Activated CD4-positive, CD25-positive, alpha-beta regulatory T cell treated with anti-CD3 and anti-CD28 coated beads, Interleukin-2, amount 50 U/mL, for 16 hours (primary cell): ENCODE results near the gene NRSN2.

Experiments used
- DNase-seq: peaks from one replicate; pipeline ENCODE4 v3.0.0-alpha.2; 2020; ENCODE audit warnings: low read depth, low spot score

Gene NRSN2, protein sequence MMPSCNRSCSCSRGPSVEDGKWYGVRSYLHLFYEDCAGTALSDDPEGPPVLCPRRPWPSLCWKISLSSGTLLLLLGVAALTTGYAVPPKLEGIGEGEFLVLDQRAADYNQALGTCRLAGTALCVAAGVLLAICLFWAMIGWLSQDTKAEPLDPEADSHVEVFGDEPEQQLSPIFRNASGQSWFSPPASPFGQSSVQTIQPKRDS

DNA sequence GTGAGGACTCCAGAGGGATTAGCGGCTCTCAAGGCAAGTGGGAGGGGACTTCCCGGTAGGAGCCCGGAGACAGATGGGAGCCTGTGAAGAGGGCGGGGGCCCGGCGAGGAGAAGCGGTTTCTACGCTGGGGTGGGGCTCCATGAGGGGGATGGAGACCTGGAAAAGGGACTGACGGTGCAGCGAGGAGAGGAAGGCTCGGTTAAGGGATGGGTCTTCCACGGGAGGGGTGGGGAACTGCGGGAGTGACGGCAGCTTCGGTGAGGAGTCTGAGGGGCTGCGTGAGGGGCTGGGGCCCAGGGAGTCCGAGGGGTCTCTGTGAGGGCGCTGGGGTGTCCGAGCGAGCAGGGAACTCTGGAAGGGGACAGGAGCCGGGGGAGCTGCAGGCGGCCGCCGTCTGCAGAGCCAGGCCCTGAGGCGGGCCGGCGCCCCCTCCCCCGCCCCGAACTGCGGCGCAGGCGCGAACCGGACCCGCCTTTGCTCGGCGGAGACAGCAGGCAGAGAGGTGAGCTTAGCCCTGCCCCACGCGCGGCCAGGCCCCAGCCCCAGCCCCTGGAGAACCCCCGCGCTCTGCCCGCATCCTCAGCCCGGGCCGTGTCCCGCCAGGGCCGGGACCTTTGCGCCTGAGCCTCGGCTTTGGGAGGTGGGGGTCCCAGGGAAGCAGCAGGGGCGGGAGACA is at the start of gene NRSN2:
NRSN2 (plus strand) TSS at position 472 of the 677 bp plus-strand sequence. CDS start 2,533 bp downstream, outside the sequence.
- DNase-seq = no peak

GRCh38 chr20:297925-298775 is 48.8 kb upstream of the NRSN2 start:
- DNase-seq = no peak

- DNase-seq = no peak
Measured at GRCh38 chr20:298776-299391, 48.0 kb upstream of the NRSN2 start.

GRCh38 chr20:300345-300990 is 46.4 kb upstream of the NRSN2 start:
- no peak for DNase-seq

- DNase-seq = no peak
Measured at GRCh38 chr20:301886-302848, 44.7 kb upstream of the NRSN2 start.

DNA sequence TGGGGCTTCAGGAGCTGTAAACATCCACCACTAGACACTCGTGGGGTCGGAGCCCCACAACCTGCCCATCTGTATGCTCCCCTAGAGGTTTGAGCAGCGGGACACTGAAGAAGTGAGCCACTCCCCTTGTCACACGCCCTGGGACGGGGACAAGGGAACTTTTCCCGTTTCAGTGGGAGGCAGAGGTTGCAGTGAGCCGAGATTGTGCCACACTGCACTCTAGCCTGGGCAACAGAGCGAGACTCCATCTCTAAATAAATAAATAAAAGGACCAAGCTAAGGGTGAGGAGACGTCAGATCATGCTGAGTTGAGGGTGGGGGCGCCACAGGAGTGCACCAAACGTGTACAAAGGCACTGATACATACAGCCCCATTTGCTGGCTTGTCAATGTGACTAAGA is 41.2 kb upstream of the NRSN2 start:
- no peak for DNase-seq

GRCh38 chr20:308427-309038 is 38.4 kb upstream of the NRSN2 start:
- no peak for DNase-seq

- no peak for DNase-seq
Measured at GRCh38 chr20:309306-309840, 37.5 kb upstream of the NRSN2 start.

DNA sequence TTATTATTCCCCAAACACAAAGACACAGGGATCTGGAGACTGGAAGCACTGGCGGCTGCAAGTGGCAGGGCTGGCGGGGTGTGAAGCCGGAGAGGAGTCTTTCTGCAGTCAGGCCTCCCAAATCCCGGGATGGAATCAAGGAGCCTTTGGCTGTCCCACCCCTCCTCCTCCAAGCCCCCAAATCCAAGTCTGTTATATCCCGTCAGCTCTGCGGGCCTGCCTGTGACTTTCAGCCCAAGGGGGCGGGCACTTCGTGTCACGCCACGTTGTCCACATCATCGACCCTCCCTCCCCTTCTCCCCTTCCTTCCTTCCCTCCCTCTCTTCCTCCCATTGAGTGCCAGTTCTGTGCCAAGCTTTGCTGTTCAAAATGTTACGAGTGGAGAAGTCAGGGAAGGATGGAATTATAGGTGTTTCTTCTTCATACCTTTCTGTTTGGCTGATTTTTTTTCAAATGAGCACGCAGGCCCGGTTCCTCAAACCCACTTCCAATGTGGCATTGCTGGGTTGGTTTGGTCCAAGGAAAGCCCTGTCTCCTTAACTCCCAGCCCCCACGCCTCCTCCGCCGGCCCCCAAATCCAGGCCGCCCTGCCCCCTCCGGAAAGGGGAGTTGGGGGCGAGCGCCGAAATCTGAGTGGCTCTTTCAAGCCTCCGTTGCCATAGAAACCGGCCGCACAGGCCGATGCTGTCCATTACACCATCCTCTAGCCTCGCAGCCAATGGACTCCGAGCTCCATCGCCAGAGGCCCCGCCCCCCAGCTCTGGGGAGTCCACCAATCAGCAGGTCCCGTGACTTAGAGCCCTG is 36.9 kb upstream of the NRSN2 start:
- peak; percentile 54 for DNase-seq

GRCh38 chr20:310645-311044 is 36.3 kb upstream of the NRSN2 start:
- no peak for DNase-seq

GRCh38 chr20:311609-312008 is 35.3 kb upstream of the NRSN2 start:
- DNase-seq = no peak

DNA sequence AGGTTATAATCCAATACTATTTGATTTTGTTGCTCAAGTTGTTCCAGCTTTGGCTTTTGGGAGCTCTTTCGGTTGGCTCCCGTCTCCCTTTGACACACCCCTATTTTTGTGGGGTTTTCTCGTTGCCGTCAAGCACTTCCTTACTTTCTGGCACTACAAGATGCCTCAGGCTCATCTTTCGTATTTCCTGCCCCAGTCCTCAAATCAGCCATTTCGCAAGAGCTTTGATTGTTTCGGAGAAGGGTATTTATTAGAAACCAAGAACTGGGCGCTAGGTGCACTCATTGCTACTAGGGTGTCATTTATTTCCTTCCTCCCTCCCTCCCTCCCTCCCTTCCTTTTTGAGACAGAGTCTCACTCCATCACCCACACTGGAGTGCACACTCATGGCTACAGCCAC is 34.8 kb upstream of the NRSN2 start:
- no peak for DNase-seq

DNA sequence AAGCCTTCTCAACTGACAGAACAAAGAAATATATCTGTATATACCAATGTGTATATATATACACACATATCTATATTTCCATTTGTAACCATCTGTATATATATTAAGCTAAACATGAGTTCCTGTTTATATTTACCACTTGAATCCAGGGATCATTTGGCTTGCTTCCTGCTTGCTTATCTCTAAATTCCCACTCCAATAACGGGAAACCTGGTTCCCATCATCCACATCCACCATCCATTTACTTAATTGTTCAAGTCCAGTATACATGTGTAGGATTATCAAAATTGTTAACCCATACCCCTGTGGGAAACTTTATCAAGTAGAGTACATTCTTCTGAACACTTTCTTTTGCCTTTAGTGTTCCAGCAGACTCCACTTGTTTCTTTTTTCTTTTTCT is 34.0 kb upstream of the NRSN2 start:
- DNase-seq = no peak

- no peak for DNase-seq
Measured at GRCh38 chr20:313402-313801, 33.5 kb upstream of the NRSN2 start.

- DNase-seq = no peak
Measured at GRCh38 chr20:313948-314347, 33.0 kb upstream of the NRSN2 start.

DNA sequence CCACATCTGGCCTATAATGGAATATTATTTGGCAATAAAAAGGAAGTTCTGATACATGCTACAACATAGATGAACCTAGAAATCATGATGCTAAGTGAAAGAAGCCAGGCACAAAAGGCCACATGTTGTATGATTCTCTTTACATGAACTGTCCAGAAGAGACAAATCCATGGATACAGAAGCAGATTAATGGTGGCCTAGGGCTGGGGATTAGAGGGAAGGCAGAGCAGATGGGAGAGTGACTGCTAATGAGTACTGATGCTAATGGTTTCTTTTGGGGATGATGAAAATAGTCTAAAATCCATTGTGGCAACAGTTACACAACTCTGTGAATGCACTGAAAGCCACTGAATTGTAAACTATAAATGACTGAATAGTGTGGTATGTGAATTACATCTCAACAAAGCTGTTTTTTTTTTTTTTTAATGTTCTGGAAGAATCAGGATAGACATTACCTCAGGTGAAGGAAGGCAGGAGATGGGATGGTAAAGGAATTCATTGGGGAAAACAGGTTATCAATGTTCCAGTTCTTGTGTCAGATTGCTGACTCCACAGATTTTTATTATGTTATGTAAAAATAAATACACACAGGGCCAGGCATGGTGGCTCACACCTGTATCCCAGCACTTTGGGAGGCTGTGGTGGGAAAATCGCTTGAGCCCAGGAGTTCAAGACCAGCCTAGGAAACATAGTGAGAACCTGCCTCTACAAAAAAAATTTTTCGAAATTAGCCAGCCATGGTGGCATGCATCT is 30.4 kb upstream of the NRSN2 start:
- no peak for DNase-seq

DNA sequence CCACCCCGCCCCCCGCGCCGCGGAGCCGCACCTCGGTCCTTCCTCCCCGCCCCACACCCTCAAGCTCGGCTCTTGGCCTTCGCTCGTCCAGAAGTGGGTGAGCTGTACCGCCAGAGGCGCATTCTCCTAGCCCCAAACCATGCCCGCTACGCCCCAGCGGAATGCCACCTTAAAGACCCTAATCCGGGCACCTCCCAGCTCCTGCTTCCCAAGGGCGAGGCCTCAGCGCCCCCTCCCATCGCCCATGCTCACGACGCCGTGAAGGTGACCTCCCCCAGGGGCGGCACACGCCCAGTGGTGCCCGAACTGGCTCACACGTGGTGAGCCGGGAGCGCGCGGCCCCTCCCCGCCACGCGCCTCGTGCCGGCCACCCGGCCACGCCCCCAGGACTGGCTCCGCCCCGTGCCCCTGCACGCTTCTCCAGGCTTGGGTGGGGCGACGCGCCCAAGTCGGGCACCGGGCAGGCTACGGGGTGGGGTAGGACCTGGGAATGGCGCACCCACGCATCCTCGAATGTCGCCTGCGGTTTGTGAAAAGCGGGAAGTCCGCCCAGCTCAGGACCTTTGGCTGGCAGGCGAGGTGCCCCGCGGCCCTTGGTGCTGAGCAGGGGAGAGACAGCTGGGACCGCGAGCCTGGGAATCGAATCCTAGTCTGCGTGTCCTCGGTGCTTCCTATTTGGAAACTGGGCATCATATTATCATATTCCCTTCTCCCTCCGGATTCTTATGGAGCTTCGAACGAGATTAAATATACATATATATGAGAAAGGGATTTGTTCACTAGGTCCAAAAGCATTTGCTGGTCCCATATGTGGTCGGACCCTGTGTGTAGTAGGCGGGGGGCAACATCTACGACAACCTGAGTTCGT is 22.5 kb upstream of the NRSN2 start:
- DNase-seq = peak; percentile 70
